HG02870 (cell line): ENCODE results near the gene APLP1.
"Not testable (repeated sequence)": the region's sequence is repeated elsewhere in the genome, so short reads cannot be mapped to it uniquely, and the experiment has no call there.

Source experiments
- ATAC-seq: cut with Tn5 transposase; IDR thresholded peaks from one replicate; pipeline ENCODE4 v1.9.1; 2021; ENCODE audit warnings: mild to moderate bottlenecking, moderate library complexity; ENCODE audit not compliant: unreplicated experiment

The APLP1 gene

DNA sequence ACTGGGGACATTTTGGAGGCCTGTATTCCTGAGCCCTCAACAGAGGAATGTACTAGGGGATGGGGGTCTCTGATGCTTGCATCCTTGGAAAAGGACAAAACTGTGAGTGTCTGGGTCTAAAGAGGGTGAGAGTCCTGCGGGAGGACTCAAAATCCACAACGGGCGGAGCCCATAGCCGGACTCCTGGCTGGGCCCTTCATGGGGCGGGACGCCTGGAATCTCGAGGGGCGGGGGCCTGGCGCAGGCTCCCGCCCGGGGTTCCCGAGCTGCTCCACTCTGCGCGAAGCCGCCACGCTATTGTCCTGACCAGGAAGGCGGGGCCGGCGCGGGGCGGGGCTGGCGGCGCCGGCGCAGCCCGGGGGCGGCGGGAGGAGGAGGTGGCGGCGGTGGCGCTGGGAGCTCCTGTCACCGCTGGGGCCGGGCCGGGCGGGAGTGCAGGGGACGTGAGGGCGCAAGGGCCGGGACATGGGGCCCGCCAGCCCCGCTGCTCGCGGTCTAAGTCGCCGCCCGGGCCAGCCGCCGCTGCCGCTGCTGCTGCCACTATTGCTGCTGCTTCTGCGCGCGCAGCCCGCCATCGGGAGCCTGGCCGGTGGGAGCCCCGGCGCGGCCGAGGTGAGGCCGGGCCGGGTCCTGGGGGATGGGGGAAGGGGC lies at the start of gene APLP1:
TSS of gene APLP1 (plus strand) at position 403 of the 651 bp plus-strand sequence. CDS start at position 466, 63 bp downstream.
- no peak for ATAC-seq

- ATAC-seq: no peak
Measured at GRCh38 chr19:35822579-35822978, 45.8 kb upstream of the APLP1 start.

GRCh38 chr19:35824150-35824549 lies 44.2 kb upstream of the APLP1 start:
- ATAC-seq: no peak

DNA sequence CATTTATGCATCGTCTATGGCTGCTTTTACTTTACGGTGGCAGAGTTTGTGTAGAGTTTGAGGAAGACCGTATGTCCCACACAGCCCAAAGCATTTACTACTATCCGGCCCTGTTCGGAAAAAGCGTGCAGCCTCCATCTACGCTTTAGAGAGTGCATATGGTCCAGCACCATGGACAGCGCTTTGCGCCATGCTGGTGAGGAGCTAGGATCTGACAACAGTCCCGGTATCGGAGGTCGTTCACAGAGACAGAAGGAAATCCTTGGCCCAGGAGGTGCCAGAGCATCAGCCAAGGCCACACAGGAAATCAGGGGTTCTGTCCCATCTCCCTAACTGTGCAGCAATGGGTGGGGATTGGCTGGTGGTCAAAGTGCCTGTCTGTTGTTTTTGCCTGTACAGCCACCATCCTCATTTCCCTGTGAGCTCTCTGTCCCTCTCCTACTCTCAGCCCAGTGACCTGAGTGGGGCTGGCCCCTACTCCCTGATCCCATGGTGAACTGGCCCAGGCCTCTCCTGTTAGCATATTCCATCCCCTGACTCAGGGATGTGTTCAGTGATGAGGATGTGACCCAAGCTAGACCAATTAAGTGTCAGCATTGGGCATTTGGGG lies 39.6 kb upstream of the APLP1 start:
- no peak for ATAC-seq

DNA sequence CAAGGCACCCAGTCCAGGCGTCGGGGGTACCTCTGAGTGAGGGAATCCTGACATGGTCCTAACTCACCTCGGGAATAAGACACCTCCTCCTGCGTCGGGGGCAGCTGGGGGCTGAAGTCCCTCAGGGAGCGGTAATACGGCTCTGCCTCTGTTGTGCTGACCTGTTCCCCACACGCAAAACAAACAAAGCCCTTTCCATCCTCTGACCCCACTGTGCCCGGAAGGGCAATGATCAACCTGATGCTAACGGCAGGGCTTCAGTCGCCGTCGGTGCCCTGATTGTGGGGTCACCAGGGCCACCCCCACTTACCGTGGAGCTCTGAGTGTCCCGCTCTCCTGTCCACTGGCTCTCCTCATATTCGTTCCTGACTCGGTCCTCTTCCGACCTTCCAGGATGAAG lies 37.4 kb upstream of the APLP1 start:
- ATAC-seq: no peak

GRCh38 chr19:35832054-35832453 lies 36.3 kb upstream of the APLP1 start:
- no peak for ATAC-seq

GRCh38 chr19:35833972-35834371 lies 34.4 kb upstream of the APLP1 start:
- no peak for ATAC-seq

- ATAC-seq: not testable (repeated sequence)
Measured at GRCh38 chr19:35836096-35836495, 32.3 kb upstream of the APLP1 start.

GRCh38 chr19:35841961-35842595 lies 26.3 kb upstream of the APLP1 start:
- ATAC-seq: no peak

GRCh38 chr19:35842666-35843272 lies 25.6 kb upstream of the APLP1 start:
- ATAC-seq: no peak

GRCh38 chr19:35843676-35844481 lies 24.5 kb upstream of the APLP1 start:
- no peak for ATAC-seq

GRCh38 chr19:35844482-35845214 lies 23.7 kb upstream of the APLP1 start:
- ATAC-seq: no peak

GRCh38 chr19:35845215-35846037 lies 22.9 kb upstream of the APLP1 start:
- ATAC-seq: no peak

DNA sequence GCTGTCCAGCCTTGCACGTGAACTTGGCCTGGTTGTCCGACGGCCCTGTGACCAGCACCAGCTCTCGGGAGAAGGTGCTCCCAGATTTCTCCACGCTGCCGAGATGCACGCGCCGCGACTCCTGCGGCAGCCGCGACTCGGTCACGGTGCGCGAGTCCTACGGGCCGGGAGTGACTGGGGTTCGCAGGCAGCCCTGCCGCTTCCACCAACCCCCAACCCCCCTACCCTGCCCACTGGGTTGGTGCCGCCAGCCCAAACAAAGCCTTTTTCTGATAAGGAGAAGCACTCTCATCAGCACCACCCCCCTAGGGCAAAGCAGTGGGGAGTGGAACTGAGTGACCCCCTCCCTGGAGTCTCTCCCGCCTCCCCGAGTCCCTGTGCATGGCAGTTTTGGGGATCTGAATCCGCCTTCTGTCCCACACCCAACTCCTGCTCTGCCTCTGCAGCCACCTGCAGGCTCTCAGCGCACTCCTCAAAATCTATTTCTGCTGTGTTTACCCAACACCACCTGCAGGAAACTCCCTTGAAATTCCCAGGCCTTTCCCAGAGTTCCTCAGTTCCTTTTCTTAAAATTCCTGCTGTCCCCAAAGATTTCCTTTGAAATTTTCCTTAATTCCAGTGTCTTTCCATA lies 22.2 kb upstream of the APLP1 start:
- no peak for ATAC-seq

GRCh38 chr19:35847911-35848310 lies 20.5 kb upstream of the APLP1 start:
- ATAC-seq: no peak

GRCh38 chr19:35848486-35848885 lies 19.9 kb upstream of the APLP1 start:
- no peak for ATAC-seq

DNA sequence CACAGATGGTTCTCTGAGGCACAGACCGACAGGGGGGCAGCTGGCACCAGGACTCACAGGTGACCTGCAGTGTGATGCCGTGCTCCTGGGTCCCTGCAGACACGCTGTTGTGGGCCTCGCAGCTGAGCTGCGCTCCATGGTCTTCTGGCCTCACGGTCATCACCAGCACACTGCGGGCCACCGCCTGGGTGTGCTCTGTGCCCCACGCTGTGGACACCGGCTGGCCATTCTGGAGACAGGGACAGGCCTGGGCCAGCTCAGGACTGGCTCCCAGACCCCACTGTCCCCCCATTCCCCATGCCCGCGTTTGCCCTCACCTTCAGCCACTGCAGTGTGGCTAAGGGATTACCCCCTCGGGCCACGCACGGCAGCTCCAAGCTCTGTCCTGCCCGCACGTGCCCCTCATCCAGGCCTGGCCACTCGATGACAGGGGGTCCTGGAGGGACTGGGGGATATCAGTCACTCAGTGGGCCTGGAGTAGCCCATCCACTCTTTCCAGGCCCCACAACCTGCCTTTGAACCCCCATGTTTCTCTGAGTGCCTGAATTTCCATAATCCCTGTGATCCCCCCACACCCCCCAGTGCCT lies 19.4 kb upstream of the APLP1 start:
- ATAC-seq: no peak

DNA sequence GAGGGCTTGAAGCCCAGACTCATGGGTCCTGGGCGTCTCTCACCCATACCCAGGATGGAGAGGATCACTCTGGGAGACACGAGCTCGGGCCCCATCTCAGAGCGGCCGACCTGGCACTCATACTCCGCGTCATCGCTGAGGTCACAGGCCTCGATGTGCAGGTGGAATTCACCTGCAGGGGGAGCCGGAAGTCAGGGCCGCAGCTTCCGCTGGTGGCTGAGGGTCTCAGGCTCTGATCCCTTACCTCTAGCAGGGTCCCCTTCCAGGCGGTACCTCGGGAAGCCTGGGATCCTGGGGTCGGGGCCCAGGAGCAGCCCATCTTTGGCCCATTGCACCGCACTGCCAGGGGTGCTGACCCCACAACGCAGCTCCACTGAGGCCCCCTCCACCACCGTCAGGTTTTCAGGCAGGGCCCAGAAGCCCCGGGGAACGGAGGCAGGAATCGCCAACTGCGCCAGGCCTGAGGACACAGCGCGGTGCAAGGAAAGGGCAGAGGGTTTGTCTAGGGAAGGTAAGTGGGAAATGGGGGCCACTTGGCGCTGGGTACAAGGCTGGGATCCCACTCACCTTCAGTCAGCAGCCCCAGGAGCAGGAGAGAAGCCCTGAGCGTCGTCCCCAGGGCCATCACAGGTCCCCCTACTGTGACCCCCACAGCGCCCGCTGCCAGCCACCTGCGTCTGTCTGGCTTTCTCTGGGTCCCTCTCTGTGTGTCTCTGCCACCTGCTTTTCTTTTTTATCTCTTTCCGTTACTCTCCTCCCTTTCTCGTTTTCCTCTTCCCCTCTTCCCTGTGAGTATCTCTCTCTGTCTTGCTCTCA lies 17.0 kb upstream of the APLP1 start:
- no peak for ATAC-seq
